ENCODE results near the gene CSF3R.
A peak's percentile ranks its signal among the peaks of the same experiment; 100 is the strongest.

Gene CSF3R

GRCh38 chr1:36453600-36454388 is 28.9 kb downstream of the CSF3R start:
- no peak for DNase-seq

- no peak for DNase-seq
These were observed 29.7 kb downstream of the CSF3R start for GRCh38 chr1:36453051-36453450.

GRCh38 chr1:36450919-36451305 is 31.8 kb downstream of the CSF3R start:
- no peak for DNase-seq

GRCh38 chr1:36450270-36450918 is 32.3 kb downstream of the CSF3R start, which contains the start of gene OSCP1:
Gene OSCP1 (minus strand): TSS chr1:36450451. CDS start chr1:36450369, 82 bp downstream.
- peak; percentile 97 for DNase-seq

- DNase-seq, result no peak
These were observed 34.1 kb downstream of the CSF3R start for GRCh38 chr1:36448530-36449056.

- DNase-seq, result no peak
These were observed 35.3 kb downstream of the CSF3R start for GRCh38 chr1:36447450-36447849.

- DNase-seq, result peak; percentile 61
These were observed 36.0 kb downstream of the CSF3R start for GRCh38 chr1:36446746-36447145.

- peak; percentile 72 for DNase-seq
These were observed 36.4 kb downstream of the CSF3R start for GRCh38 chr1:36446271-36446670.

- DNase-seq, result no peak
These were observed 39.4 kb downstream of the CSF3R start for GRCh38 chr1:36443297-36443696.

- DNase-seq, result no peak
These were observed 40.4 kb downstream of the CSF3R start for GRCh38 chr1:36442337-36442736.

GRCh38 chr1:36440646-36441045 is 42.1 kb downstream of the CSF3R start:
- no peak for DNase-seq

- DNase-seq, result no peak
These were observed 42.7 kb downstream of the CSF3R start for GRCh38 chr1:36440044-36440443.

GRCh38 chr1:36438715-36439114 is 44.0 kb downstream of the CSF3R start:
- no peak for DNase-seq

GRCh38 chr1:36436821-36437220 is 45.9 kb downstream of the CSF3R start:
- no peak for DNase-seq

- no peak for DNase-seq
These were observed 49.6 kb downstream of the CSF3R start for GRCh38 chr1:36433102-36433501.

- no peak for DNase-seq
These were observed 50.1 kb downstream of the CSF3R start for GRCh38 chr1:36432616-36433015.

GRCh38 chr1:36425791-36426190 is 56.9 kb downstream of the CSF3R start:
- DNase-seq, result no peak

GRCh38 chr1:36421649-36422048 is 61.1 kb downstream of the CSF3R start:
- no peak for DNase-seq

GRCh38 chr1:36420836-36421317 is 61.8 kb downstream of the CSF3R start:
- peak; percentile 91 for DNase-seq

- DNase-seq, result peak; percentile 3
These were observed 62.3 kb downstream of the CSF3R start for GRCh38 chr1:36420409-36420808.

GRCh38 chr1:36419569-36419968 is 63.1 kb downstream of the CSF3R start:
- no peak for DNase-seq

GRCh38 chr1:36419140-36419539 is 63.6 kb downstream of the CSF3R start:
- DNase-seq, result no peak

- DNase-seq, result no peak
These were observed 64.8 kb downstream of the CSF3R start for GRCh38 chr1:36417931-36418330.

Measured in inflammatory macrophage treated with lipopolysaccharide for 4 hours (primary cell).